Transverse colon (tissue), 4 donors: ENCODE measurements around the gene TMEM45A. TPM values are rescaled to one million over a fixed set of nuclear protein-coding genes. Genes with fewer than 3 reads are reported as not detected.
A peak's percentile ranks its signal among the peaks of the same experiment; 100 is the strongest.

Experiments
- DNase-seq: peaks from one replicate; pipeline ENCODE4 v3.0.0-alpha.2; 2019
- H3K27ac ChIP-seq, 4 donors: fragments of 200-600 bp; sonication (generic); 2 replicates each; pipeline ENCODE4 v1.5.1; 2016 to 2018; ENCODE audit warnings: inconsistent platforms in 4 of 4
- H3K27me3 ChIP-seq: fragments of 200-600 bp; sonication (generic); 2 replicates; pipeline ENCODE4 v1.5.1; 2017; ENCODE audit warnings: inconsistent platforms
- H3K36me3 ChIP-seq, 4 donors: fragments of 200-600 bp; sonication (generic); 2 replicates each; pipeline ENCODE4 v1.5.1; 2017 to 2019; ENCODE audit warnings: inconsistent platforms in 4 of 4
- H3K4me1 ChIP-seq, 4 donors: fragments of 200-600 bp; sonication (generic); 2 replicates each; pipeline ENCODE4 v1.5.1; 2017 to 2020; ENCODE audit warnings: inconsistent platforms in 4 of 4
- H3K4me3 ChIP-seq, 4 donors: fragments of 200-600 bp; sonication (generic); 1 replicate in 1 of 4; 2 replicates in 3 of 4; pipeline versions ENCODE4 v1.5.1 to v1.6.1; 2017 to 2019; ENCODE audit warnings: inconsistent platforms in 4 of 4
- H3K9me3 ChIP-seq, 2 donors: fragments of 200-600 bp; sonication (generic); 2 replicates each; pipeline ENCODE4 v1.5.1; 2017 to 2019; ENCODE audit warnings: inconsistent platforms in 2 of 2
- CTCF ChIP-seq, 5 experiments: fragments of 200-600 bp in 3 of 5; fragments of 450-650 bp in 2 of 5; sonication (generic) in 3 of 5; IDR thresholded peaks; 1 replicate in 2 of 5; 2 replicates in 3 of 5; pipeline ENCODE4 v1.5.1; 2016 to 2017; ENCODE audit warnings: antibody characterized with exemption in 5 of 5, inconsistent platforms in 3 of 5, mild to moderate bottlenecking in 2 of 5, moderate library complexity in 1 of 5
- EP300 ChIP-seq: sonication (generic); formaldehyde crosslinking; IDR thresholded peaks from one replicate; pipeline ENCODE4 v1.6.1; 2017; ENCODE audit warnings: antibody characterized with exemption, low read depth
- POLR2A ChIP-seq: fragments of 450-650 bp; IDR thresholded peaks from one replicate; pipeline ENCODE4 v1.6.1; 2016; ENCODE audit warnings: antibody characterized with exemption, mild to moderate bottlenecking, moderate library complexity
- POLR2AphosphoS5 ChIP-seq, 3 donors: sonication (generic); formaldehyde crosslinking; IDR thresholded peaks; one replicate each; pipeline ENCODE4 v1.6.1; 2016; ENCODE audit warnings: antibody characterized with exemption in 3 of 3
- WGBS, 2 donors: methylation state at CpG; one replicate each; pipeline ENCODE4 v1.1.5; 2018; ENCODE audit warnings: low coverage in 1 of 2; 5-methylcytosine and 5-hydroxymethylcytosine counted together
- in situ Hi-C, 4 donors: fragments of 200-750 bp; cut with MboI; loops; one replicate each; pipeline versions ENCODE4 v1.15.0 to v1.15.1; 2017; ENCODE audit warnings: low sequenced_read_pairs in 3 of 4, low pct_ligation_motif_present in 1 of 4, low pct_unique_long_range_greater_than_20kb in 1 of 4
- intact Hi-C: fragments of 100-400 bp; cut with DNase I; formaldehyde crosslinking; loops from one replicate; pipeline ENCODE4 v1.15.1; 2023; ENCODE audit warnings: low total_unique reads
- total RNA-seq, 4 donors: library from RNA; depleted of rRNA; stranded (reverse); fragments of >200 nt; gene quantifications; one replicate each; pipeline ENCODE4 v1.1.0, GENCODE V29; 2016

The TMEM45A gene
- total RNA-seq, 4 donors from 2014 or later = 0.60 to 4.1 (median 1.5) TPM

GRCh38 chr3:100586832-100587231 is 94.4 kb downstream of the TMEM45A start:
- H3K36me3 ChIP-seq = no peaks in the 10 kb centered on the region
- DNase-seq = no peak
- in situ Hi-C loops (loop anchor here in 3 of 4 donors (10.0 to 25.0 kb wide), 3 partner anchors 122 to 750 kb away; no protein-coding TSS in a partner anchor), intact Hi-C loops (no loop called here)
- peaks cover 0 to 18% (median 11%) of the 10 kb centered on the region in 4 donors for H3K4me1 ChIP-seq
- H3K27me3 ChIP-seq = no peaks in the 10 kb centered on the region
- H3K9me3 ChIP-seq = no peaks in the 10 kb centered on the region
- TF ChIP-seq CTCF (IDR thresholded peaks at IDR 0.05) = no peak
- no peak for TF ChIP-seq EP300
- TF ChIP-seq POLR2A = no peak
- TF ChIP-seq POLR2AphosphoS5 (IDR thresholded peaks at IDR 0.05) = no peak
- no peak overlapping the region for H3K4me3 ChIP-seq
- WGBS, 2 donors = 82% methylated on average over 3 of the region's 3 CpGs; no CpG with 5 or more reads in 1 of the 2 donors
- no peak overlapping the region for H3K27ac ChIP-seq

GRCh38 chr3:100588251-100588650 is 95.8 kb downstream of the TMEM45A start:
- Histone ChIP-seq H3K27me3 (no peaks in the 10 kb centered on the region), H3K36me3 (no peaks in the 10 kb centered on the region), H3K9me3 (no peaks in the 10 kb centered on the region), H3K27ac (no peak overlapping the region), H3K4me3 (no peak overlapping the region), H3K4me1 (peaks cover 0 to 25% (median 12%) of the 10 kb centered on the region in 4 donors)
- TF ChIP-seq POLR2A = no peak
- TF ChIP-seq POLR2AphosphoS5 (IDR thresholded peaks at IDR 0.05) = no peak
- no peak for TF ChIP-seq CTCF (IDR thresholded peaks at IDR 0.05)
- 56 to 63% methylated on average over 1 of the region's 1 CpG for WGBS, 2 donors
- DNase-seq = no peak
- in situ Hi-C loops = loop anchor here in 3 of 4 donors (10.0 to 25.0 kb wide), 3 partner anchors 123 to 751 kb away; no protein-coding TSS in a partner anchor
- intact Hi-C loops = no loop called here

GRCh38 chr3:100590114-100590839 is 97.9 kb downstream of the TMEM45A start:
- DNase-seq = peak; percentile 64
- Histone ChIP-seq H3K4me3 (no peak overlapping the region), H3K36me3 (no peaks in the 10 kb centered on the region), H3K9me3 (no peaks in the 10 kb centered on the region), H3K27ac (no peak overlapping the region), H3K27me3 (no peaks in the 10 kb centered on the region), H3K4me1 (peaks cover 0 to 25% (median 12%) of the 10 kb centered on the region in 4 donors)
- intact Hi-C loops (loop anchor here (2.0 kb wide), 1 partner anchor 125 kb away; no protein-coding TSS in a partner anchor), in situ Hi-C loops (loop anchor here (5.0 to 25.0 kb wide), 5 partner anchors 125 to 753 kb away; no protein-coding TSS in a partner anchor)
- 4 to 29% methylated on average over 7 to 10 of the region's 10 CpGs for WGBS, 2 donors
- TF ChIP-seq POLR2AphosphoS5 (IDR thresholded peaks at IDR 0.05) (no peak), POLR2A (no peak), CTCF (IDR thresholded peaks at IDR 0.05) (peak; percentile 85 to 92 (median 88)), EP300 (no peak)

- intact Hi-C loops (loop anchor here (2.0 kb wide), 1 partner anchor 126 kb away; no protein-coding TSS in a partner anchor), in situ Hi-C loops (loop anchor here (5.0 to 25.0 kb wide), 5 partner anchors 126 to 753 kb away; no protein-coding TSS in a partner anchor)
- DNase-seq = no peak
- Histone ChIP-seq H3K4me3 (no peak overlapping the region), H3K4me1 (peaks cover 0 to 25% (median 12%) of the 10 kb centered on the region in 4 donors), H3K27ac (no peak overlapping the region), H3K9me3 (no peaks in the 10 kb centered on the region), H3K27me3 (no peaks in the 10 kb centered on the region), H3K36me3 (no peaks in the 10 kb centered on the region)
- WGBS, 2 donors = 20 to 31% methylated on average over 1 of the region's 1 CpG
- no peak for TF ChIP-seq EP300
- TF ChIP-seq CTCF (IDR thresholded peaks at IDR 0.05) = peak in 2 of 5 experiments; percentile 22 to 29
Measured at GRCh38 chr3:100590840-100591147, 98.4 kb downstream of the TMEM45A start.
